K562 (cell line): Measurements from ENCODE around the gene MLC1. TPM values are rescaled to one million over a fixed set of nuclear protein-coding genes. Genes with fewer than 3 reads are reported as not detected.

Experiments
- CBFA2T2 ChIP-seq: fragments of 450-650 bp; conservative IDR thresholded peaks from 2 replicates; pipeline ENCODE4 v1.6.1; 2017; ENCODE audit warnings: mild to moderate bottlenecking
- CREB3 ChIP-seq: fragments of 450-650 bp; conservative IDR thresholded peaks from 2 replicates; pipeline ENCODE4 v1.6.1; 2016; ENCODE audit warnings: missing genetic modification characterization, low read depth, mild to moderate bottlenecking, missing compliant biosample characterization, moderate library complexity
- FIP1L1 ChIP-seq: fragments of 200-400 bp; formaldehyde crosslinking; IDR thresholded peaks from 2 replicates; pipeline ENCODE4 v1.6.1; 2018; ENCODE audit warnings: mild to moderate bottlenecking, low read depth, low read length; ENCODE audit not compliant: poor library complexity, severe bottlenecking
- LCOR ChIP-seq: sonication (generic); formaldehyde crosslinking; IDR thresholded peaks from 2 replicates; pipeline ENCODE4 v1.8.0; 2022; ENCODE audit warnings: mild to moderate bottlenecking, missing genetic modification reagents
- LEF1 ChIP-seq: fragments of 450-650 bp; IDR thresholded peaks from 2 replicates; pipeline ENCODE4 v1.6.1; 2016; ENCODE audit warnings: mild to moderate bottlenecking
- MEF2D ChIP-seq: conservative IDR thresholded peaks from 2 replicates; pipeline ENCODE4 v1.6.1; 2016; ENCODE audit warnings: low read depth, missing genetic modification characterization, missing compliant biosample characterization
- MTA3 ChIP-seq: fragments of 450-650 bp; formaldehyde crosslinking; IDR thresholded peaks from 2 replicates; pipeline ENCODE4 v1.6.1; 2017; ENCODE audit warnings: mild to moderate bottlenecking, borderline replicate concordance
- RAD21 ChIP-seq, 2 experiments: fragments of 250-450 bp in 1 of 2; fragments of 450-650 bp in 1 of 2; sonication (Bioruptor Pico) in 1 of 2; formaldehyde crosslinking in 1 of 2; IDR thresholded peaks in 1 of 2; conservative IDR thresholded peaks in 1 of 2; 2 replicates each; pipeline versions ENCODE4 v1.4.0 to v1.8.0; 2020 to 2022; ENCODE audit warnings: mild to moderate bottlenecking in 2 of 2, moderate library complexity in 1 of 2
- RBM14 ChIP-seq: fragments of 200-400 bp; formaldehyde crosslinking; IDR thresholded peaks from 2 replicates; pipeline ENCODE4 v1.6.1; 2018; ENCODE audit warnings: low read depth, mild to moderate bottlenecking, low read length, moderate library complexity, borderline replicate concordance; ENCODE audit not compliant: insufficient read depth
- SMARCA5 ChIP-seq: fragments of 450-650 bp; IDR thresholded peaks from 2 replicates; pipeline ENCODE4 v1.6.1; 2016
- SPI1 ChIP-seq: IDR thresholded peaks from 2 replicates; pipeline ENCODE4 v1.6.1; 2011; ENCODE audit warnings: low read depth, low read length, control low read depth, borderline replicate concordance
- SRSF3 ChIP-seq: fragments of 200-400 bp; formaldehyde crosslinking; IDR thresholded peaks from 2 replicates; pipeline ENCODE4 v1.6.1; 2016; ENCODE audit warnings: mild to moderate bottlenecking, low read length, moderate library complexity; ENCODE audit not compliant: insufficient read depth
- ZNF174 ChIP-seq: fragments of 250-450 bp; sonication (Bioruptor Pico); IDR thresholded peaks from 2 replicates; pipeline ENCODE4 v1.4.0; 2020; ENCODE audit warnings: mild to moderate bottlenecking
- ZNF197 ChIP-seq: fragments of 200-800 bp; sonication (Bioruptor generic); IDR thresholded peaks from 2 replicates; pipeline ENCODE4 v1.6.1; 2016; ENCODE audit warnings: low read depth, missing genetic modification characterization, missing compliant biosample characterization
- ZNF232 ChIP-seq: sonication (generic); formaldehyde crosslinking; IDR thresholded peaks from 2 replicates; pipeline ENCODE4 v1.8.0; 2022; ENCODE audit warnings: mild to moderate bottlenecking, missing genetic modification reagents
- ZNF717 ChIP-seq: fragments of 250-450 bp; sonication (Bioruptor Pico); IDR thresholded peaks from 2 replicates; pipeline ENCODE4 v1.5.0; 2021
- ZNF830 ChIP-seq: fragments of 250-450 bp; sonication (Bioruptor Pico); IDR thresholded peaks from 2 replicates; pipeline ENCODE4 v1.5.0; 2021; ENCODE audit warnings: mild to moderate bottlenecking
- ZSCAN29 ChIP-seq: fragments of 450-650 bp; IDR thresholded peaks from 2 replicates; pipeline ENCODE4 v1.6.1; 2017
- polyA plus RNA-seq, 8 experiments: library from polyadenylated mRNA; depleted of rRNA in 4 of 8; stranded (reverse) in 5 of 8; unstranded in 3 of 8; fragments of >200 nt; fragmentation: Nextera tagmentation in 2 of 8; fragmentation: Illumina TruSeq in 1 of 8; extraction: Ambion mirVana in 2 of 8; extraction: Trizol in 1 of 8; gene quantifications; 2 replicates each; pipeline versions ENCODE4 v1.2.1 to v1.2.3, GENCODE V29; 2011 to 2014; ENCODE audit warnings: inconsistent platforms in 1 of 8, missing spikeins in 1 of 8
- total RNA-seq, 7 experiments: library from RNA; depleted of rRNA in 6 of 7; stranded (reverse); fragments of >200 nt in 6 of 7; fragmentation: Illumina TruSeq in 2 of 7; extraction: Trizol in 2 of 7; gene quantifications; 2 replicates each; pipeline versions ENCODE4 v1.2.1 to v1.2.3, GENCODE V29; 2011 to 2021; ENCODE audit warnings: low replicate concordance in 1 of 7
- TF ChIP-seq, protein P1 (sequence below): fragments of 250-450 bp; sonication (Bioruptor Pico); IDR thresholded peaks from 2 replicates; pipeline ENCODE4 v1.5.0; 2022; ENCODE audit warnings: mild to moderate bottlenecking
- TF ChIP-seq, protein P2 (sequence below): fragments of 450-650 bp; formaldehyde crosslinking; IDR thresholded peaks from 2 replicates; pipeline ENCODE4 v1.4.0; 2020; ENCODE audit warnings: mild to moderate bottlenecking, moderate library complexity
- TF ChIP-seq, protein P3 (sequence below), 2 experiments: fragments of 450-650 bp; IDR thresholded peaks; 2 replicates each; pipeline ENCODE4 v1.6.1; 2018; ENCODE audit warnings: mild to moderate bottlenecking in 2 of 2, low read depth in 1 of 2; ENCODE audit not compliant: partially characterized antibody in 2 of 2

MLC1 gene
- total and polyA plus RNA-seq, 9 of the 15 experiments (the other 6 are each of a cell fraction or from before 2014, with no cell fraction given), result 0.06 to 0.98 (median 0.39) TPM

GRCh38 chr22:50118129-50118528, 32.9 kb upstream of the MLC1 start (continued):
- TF ChIP-seq SMARCA5 (peak; percentile 85; the same call in 1 of the 2 replicates), MEF2D (tag) (no peak), CBFA2T2 (no peak), ZNF232 (CRISPR knock-in tag) (no peak), MTA3 (no peak), LEF1 (no peak), SPI1 (no peak), RBM14 (no peak), ZNF830 (no peak), ZNF717 (CRISPR knock-in tag) (no peak), ZSCAN29 (no peak), LCOR (CRISPR knock-in tag) (no peak), FIP1L1 (no peak), RAD21 (CRISPR knock-in tag; conservative IDR thresholded peaks at IDR 0.05 in 1 of 2, IDR thresholded peaks at IDR 0.05 in 1 of 2) (no peak), ZNF197 (CRISPR knock-in tag) (no peak), ZNF174 (CRISPR knock-in tag) (no peak), SRSF3 (no peak), CREB3 (tag) (peak; percentile 20; the same call in 1 of the 2 replicates)
- TF ChIP-seq, protein P1, sequence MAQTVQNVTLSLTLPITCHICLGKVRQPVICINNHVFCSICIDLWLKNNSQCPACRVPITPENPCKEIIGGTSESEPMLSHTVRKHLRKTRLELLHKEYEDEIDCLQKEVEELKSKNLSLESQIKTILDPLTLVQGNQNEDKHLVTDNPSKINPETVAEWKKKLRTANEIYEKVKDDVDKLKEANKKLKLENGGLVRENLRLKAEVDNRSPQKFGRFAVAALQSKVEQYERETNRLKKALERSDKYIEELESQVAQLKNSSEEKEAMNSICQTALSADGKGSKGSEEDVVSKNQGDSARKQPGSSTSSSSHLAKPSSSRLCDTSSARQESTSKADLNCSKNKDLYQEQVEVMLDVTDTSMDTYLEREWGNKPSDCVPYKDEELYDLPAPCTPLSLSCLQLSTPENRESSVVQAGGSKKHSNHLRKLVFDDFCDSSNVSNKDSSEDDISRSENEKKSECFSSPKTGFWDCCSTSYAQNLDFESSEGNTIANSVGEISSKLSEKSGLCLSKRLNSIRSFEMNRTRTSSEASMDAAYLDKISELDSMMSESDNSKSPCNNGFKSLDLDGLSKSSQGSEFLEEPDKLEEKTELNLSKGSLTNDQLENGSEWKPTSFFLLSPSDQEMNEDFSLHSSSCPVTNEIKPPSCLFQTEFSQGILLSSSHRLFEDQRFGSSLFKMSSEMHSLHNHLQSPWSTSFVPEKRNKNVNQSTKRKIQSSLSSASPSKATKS, result no peak
- TF ChIP-seq, protein P2, sequence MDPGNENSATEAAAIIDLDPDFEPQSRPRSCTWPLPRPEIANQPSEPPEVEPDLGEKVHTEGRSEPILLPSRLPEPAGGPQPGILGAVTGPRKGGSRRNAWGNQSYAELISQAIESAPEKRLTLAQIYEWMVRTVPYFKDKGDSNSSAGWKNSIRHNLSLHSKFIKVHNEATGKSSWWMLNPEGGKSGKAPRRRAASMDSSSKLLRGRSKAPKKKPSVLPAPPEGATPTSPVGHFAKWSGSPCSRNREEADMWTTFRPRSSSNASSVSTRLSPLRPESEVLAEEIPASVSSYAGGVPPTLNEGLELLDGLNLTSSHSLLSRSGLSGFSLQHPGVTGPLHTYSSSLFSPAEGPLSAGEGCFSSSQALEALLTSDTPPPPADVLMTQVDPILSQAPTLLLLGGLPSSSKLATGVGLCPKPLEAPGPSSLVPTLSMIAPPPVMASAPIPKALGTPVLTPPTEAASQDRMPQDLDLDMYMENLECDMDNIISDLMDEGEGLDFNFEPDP (CRISPR knock-in tag), result no peak
- TF ChIP-seq, protein P3, sequence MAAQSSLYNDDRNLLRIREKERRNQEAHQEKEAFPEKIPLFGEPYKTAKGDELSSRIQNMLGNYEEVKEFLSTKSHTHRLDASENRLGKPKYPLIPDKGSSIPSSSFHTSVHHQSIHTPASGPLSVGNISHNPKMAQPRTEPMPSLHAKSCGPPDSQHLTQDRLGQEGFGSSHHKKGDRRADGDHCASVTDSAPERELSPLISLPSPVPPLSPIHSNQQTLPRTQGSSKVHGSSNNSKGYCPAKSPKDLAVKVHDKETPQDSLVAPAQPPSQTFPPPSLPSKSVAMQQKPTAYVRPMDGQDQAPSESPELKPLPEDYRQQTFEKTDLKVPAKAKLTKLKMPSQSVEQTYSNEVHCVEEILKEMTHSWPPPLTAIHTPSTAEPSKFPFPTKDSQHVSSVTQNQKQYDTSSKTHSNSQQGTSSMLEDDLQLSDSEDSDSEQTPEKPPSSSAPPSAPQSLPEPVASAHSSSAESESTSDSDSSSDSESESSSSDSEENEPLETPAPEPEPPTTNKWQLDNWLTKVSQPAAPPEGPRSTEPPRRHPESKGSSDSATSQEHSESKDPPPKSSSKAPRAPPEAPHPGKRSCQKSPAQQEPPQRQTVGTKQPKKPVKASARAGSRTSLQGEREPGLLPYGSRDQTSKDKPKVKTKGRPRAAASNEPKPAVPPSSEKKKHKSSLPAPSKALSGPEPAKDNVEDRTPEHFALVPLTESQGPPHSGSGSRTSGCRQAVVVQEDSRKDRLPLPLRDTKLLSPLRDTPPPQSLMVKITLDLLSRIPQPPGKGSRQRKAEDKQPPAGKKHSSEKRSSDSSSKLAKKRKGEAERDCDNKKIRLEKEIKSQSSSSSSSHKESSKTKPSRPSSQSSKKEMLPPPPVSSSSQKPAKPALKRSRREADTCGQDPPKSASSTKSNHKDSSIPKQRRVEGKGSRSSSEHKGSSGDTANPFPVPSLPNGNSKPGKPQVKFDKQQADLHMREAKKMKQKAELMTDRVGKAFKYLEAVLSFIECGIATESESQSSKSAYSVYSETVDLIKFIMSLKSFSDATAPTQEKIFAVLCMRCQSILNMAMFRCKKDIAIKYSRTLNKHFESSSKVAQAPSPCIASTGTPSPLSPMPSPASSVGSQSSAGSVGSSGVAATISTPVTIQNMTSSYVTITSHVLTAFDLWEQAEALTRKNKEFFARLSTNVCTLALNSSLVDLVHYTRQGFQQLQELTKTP (IDR thresholded peaks at IDR 0.05; ENCODE audit: low read depth in 1 of 2, partially characterized antibody in 2 of 2), result no peak
